ENCODE results near the gene ABCC6.
A peak's percentile ranks its signal among the peaks of the same experiment; 100 is the strongest.

Gene ABCC6

GRCh38 chr16:16145286-16145685 lies 78.0 kb downstream of the ABCC6 start:
- ChIA-PET CTCF (interaction anchor here (0.6 kb wide), 1 partner anchor 1761 kb away, joined by 3 read pairs; no protein-coding TSS in a partner anchor), POLR2A (ENCODE audit: low non-redundant PET) (no interaction called here)
- no peak for TF ChIP-seq CTCF (conservative IDR thresholded peaks at IDR 0.05; ENCODE audit: low read depth)
- peak overlapping the region; percentile 41 for H3K27ac ChIP-seq
- DNase-seq (ENCODE audit: low spot score) = no peak

GRCh38 chr16:16144416-16144815 lies 78.9 kb downstream of the ABCC6 start:
- H3K27ac ChIP-seq = peak overlapping the region; percentile 41
- CTCF ChIA-PET = interaction anchor here (0.6 to 0.7 kb wide), 3 partner anchors 45 to 1760 kb away, joined by 3 to 4 read pairs (median 3); no protein-coding TSS in a partner anchor
- peak; percentile 57 for DNase-seq (ENCODE audit: low spot score)
- POLR2A ChIA-PET (ENCODE audit: low non-redundant PET) = no interaction called here
- no peak for TF ChIP-seq CTCF (conservative IDR thresholded peaks at IDR 0.05; ENCODE audit: low read depth)

GRCh38 chr16:16143931-16144330 lies 79.4 kb downstream of the ABCC6 start:
- peak overlapping the region; percentile 41 for H3K27ac ChIP-seq
- POLR2A ChIA-PET (ENCODE audit: low non-redundant PET) = no interaction called here
- DNase-seq (ENCODE audit: low spot score) = peak; percentile 28
- no peak for TF ChIP-seq CTCF (conservative IDR thresholded peaks at IDR 0.05; ENCODE audit: low read depth)
- CTCF ChIA-PET = interaction anchor here (0.6 to 1.0 kb wide), 3 partner anchors 20 to 378 kb away, joined by 3 to 4 read pairs (median 4); no protein-coding TSS in a partner anchor

GRCh38 chr16:16143038-16143763 lies 80.1 kb downstream of the ABCC6 start:
- POLR2A ChIA-PET (ENCODE audit: low non-redundant PET) = no interaction called here
- CTCF ChIA-PET = interaction anchor here (0.6 to 1.0 kb wide), 3 partner anchors 19 to 330 kb away, joined by 3 to 4 read pairs (median 4); no protein-coding TSS in a partner anchor
- peak overlapping the region; percentile 41; the same call in 1 of the 2 replicates for H3K27ac ChIP-seq

GRCh38 chr16:16141784-16142396 lies 81.4 kb downstream of the ABCC6 start:
- no peak for TF ChIP-seq CTCF (conservative IDR thresholded peaks at IDR 0.05; ENCODE audit: low read depth)
- no peak for DNase-seq (ENCODE audit: low spot score)
- POLR2A ChIA-PET (ENCODE audit: low non-redundant PET) = no interaction called here
- CTCF ChIA-PET = no interaction called here
- no peak overlapping the region for H3K27ac ChIP-seq

More at GRCh38 chr16:16143038-16143763, 80.1 kb downstream of the ABCC6 start:
- TF ChIP-seq CTCF (conservative IDR thresholded peaks at IDR 0.05; ENCODE audit: low read depth) = no peak
- DNase-seq (ENCODE audit: low spot score) = no peak

- DNase-seq (ENCODE audit: low spot score) = no peak
- ChIA-PET POLR2A (ENCODE audit: low non-redundant PET) (no interaction called here), CTCF (interaction anchor here (0.6 to 0.8 kb wide), 3 partner anchors 39 to 348 kb away, joined by 3 to 5 read pairs (median 4); no protein-coding TSS in a partner anchor)
- H3K27ac ChIP-seq = no peak overlapping the region
- no peak for TF ChIP-seq CTCF (conservative IDR thresholded peaks at IDR 0.05; ENCODE audit: low read depth)
Measured at GRCh38 chr16:16141141-16141540, 82.2 kb downstream of the ABCC6 start.
